B cell (primary cell): ENCODE results near the gene TENT5C. TPM values are rescaled to one million over a fixed set of nuclear protein-coding genes. Genes with fewer than 3 reads are reported as not detected.

Source experiments
- ATAC-seq: fragments of 200-7000 bp; cut with Tn5 transposase; one replicate; pipeline ENCODE4 v1.10.0; 2021; ENCODE audit warnings: low read depth, mild to moderate bottlenecking, moderate number of reproducible peaks, moderate library complexity
- CTCF ChIA-PET: fragments of 350-600 bp; sonication (Branson Sonifier 250); formaldehyde crosslinking; loops from one replicate; lab custom pipeline; 2021; ENCODE audit warnings: antibody characterized with exemption, inconsistent platforms; lab: Charles Lee
- POLR2A ChIA-PET: fragments of 350-600 bp; sonication (Branson Sonifier 250); formaldehyde crosslinking; loops from one replicate; lab custom pipeline; 2021; ENCODE audit warnings: antibody characterized with exemption; lab: Charles Lee
- DNase-seq: peaks from one replicate; pipeline ENCODE4 v3.0.0; 2013
- H2AFZ ChIP-seq: 2 replicates; pipeline ENCODE4 v1.6.1; 2012; ENCODE audit warnings: mild to moderate bottlenecking, low read depth, low read length; ENCODE audit not compliant: insufficient read depth, poor library complexity, severe bottlenecking
- H3K27ac ChIP-seq, 2 donors: 1 replicate in 1 of 2; 2 replicates in 1 of 2; pipeline ENCODE4 v1.5.1; 2012 to 2013; ENCODE audit warnings: low read length in 2 of 2, mild to moderate bottlenecking in 2 of 2, moderate library complexity in 1 of 2
- H3K27me3 ChIP-seq, 4 experiments: fragments of 200-600 bp in 1 of 4; sonication (generic) in 1 of 4; replicated peaks in 1 of 4; 1 replicate in 2 of 4; 2 replicates in 2 of 4; pipeline versions ENCODE4 v1.6.1 to v1.7.0; 2013 to 2016; ENCODE audit warnings: low read length in 3 of 4, mild to moderate bottlenecking in 2 of 4, mixed read lengths in 1 of 4, moderate library complexity in 1 of 4; ENCODE audit not compliant: insufficient read depth in 4 of 4, control insufficient read depth in 3 of 4; ENCODE audit errors: control extremely low read depth in 1 of 4
- H3K36me3 ChIP-seq, 2 experiments: replicated peaks in 1 of 2; 1 replicate in 1 of 2; 2 replicates in 1 of 2; pipeline versions ENCODE4 v1.6.1 to v1.7.1; 2013; ENCODE audit warnings: low read length in 1 of 2; ENCODE audit not compliant: insufficient read depth in 2 of 2, control insufficient read depth in 1 of 2; ENCODE audit errors: control extremely low read depth in 1 of 2, extremely low read depth in 1 of 2
- H3K4me1 ChIP-seq, 2 donors: fragments of 200-600 bp in 1 of 2; sonication (generic) in 1 of 2; 1 replicate in 1 of 2; 2 replicates in 1 of 2; pipeline versions ENCODE4 v1.5.1 to v1.6.1; 2013 to 2017; ENCODE audit warnings: low read length in 2 of 2; ENCODE audit not compliant: control insufficient read depth in 2 of 2, insufficient read depth in 2 of 2
- H3K4me2 ChIP-seq: replicated peaks from 2 replicates; pipeline ENCODE3; 2012; ENCODE audit warnings: mild to moderate bottlenecking, low read depth, low read length; ENCODE audit not compliant: poor library complexity, severe bottlenecking
- H3K4me3 ChIP-seq, 5 experiments: fragments of 200-600 bp in 1 of 5; sonication (generic) in 1 of 5; 1 replicate in 3 of 5; 2 replicates in 2 of 5; pipeline versions ENCODE4 v1.5.1 to v1.7.0; 2011 to 2016; ENCODE audit warnings: low read length in 4 of 5, mild to moderate bottlenecking in 4 of 5, low read depth in 2 of 5, control low read depth in 1 of 5, moderate library complexity in 1 of 5; ENCODE audit not compliant: insufficient read depth in 1 of 5; ENCODE audit errors: control extremely low read depth in 1 of 5, extremely low read depth in 1 of 5
- H3K79me2 ChIP-seq: fragments of 200-600 bp; sonication (generic); one replicate; pipeline ENCODE4 v1.6.0; 2016; ENCODE audit warnings: low read length; ENCODE audit not compliant: control insufficient read depth, insufficient read depth
- H3K9ac ChIP-seq: fragments of 200-600 bp; sonication (generic); 2 replicates; pipeline ENCODE4 v1.6.1; 2017; ENCODE audit warnings: mild to moderate bottlenecking, low read length, moderate library complexity
- H3K9me3 ChIP-seq, 3 donors: one replicate each; pipeline versions ENCODE4 v1.6.1 to v1.7.1; 2013; ENCODE audit warnings: low read length in 2 of 3; ENCODE audit not compliant: control insufficient read depth in 2 of 3, insufficient read depth in 1 of 3; ENCODE audit errors: control extremely low read depth in 1 of 3
- H4K20me1 ChIP-seq: 2 replicates; pipeline ENCODE4 v1.6.0; 2012; ENCODE audit warnings: mild to moderate bottlenecking, low read length; ENCODE audit not compliant: insufficient read depth, control insufficient read depth, poor library complexity, severe bottlenecking
- H3K27ac Mint-ChIP-seq: one replicate; pipeline ENCODE4 v1.8.0; 2021; ENCODE audit warnings: mixed read lengths
- H3K27me3 Mint-ChIP-seq: one replicate; pipeline ENCODE4 v1.8.0; 2021; ENCODE audit warnings: mixed read lengths
- H3K4me1 Mint-ChIP-seq: one replicate; pipeline ENCODE4 v1.8.0; 2021; ENCODE audit warnings: mixed read lengths
- H3K4me3 Mint-ChIP-seq: one replicate; pipeline ENCODE4 v1.8.0; 2021; ENCODE audit warnings: mixed read lengths
- H3K9me3 Mint-ChIP-seq: one replicate; pipeline ENCODE4 v1.8.0; 2022; ENCODE audit warnings: mixed read lengths; ENCODE audit not compliant: insufficient read depth
- EZH2 ChIP-seq: IDR thresholded peaks from 2 replicates; pipeline ENCODE4 v1.6.1; 2012; ENCODE audit warnings: borderline replicate concordance, low read depth, mild to moderate bottlenecking, moderate library complexity, low read length; ENCODE audit not compliant: insufficient read depth, poor library complexity, severe bottlenecking
- WGBS: methylation state at CpG from one replicate; pipeline ENCODE4 v1.1.5; 2013; ENCODE audit warnings: missing lambda C conversion rate; ENCODE audit not compliant: insufficient coverage; 5-methylcytosine and 5-hydroxymethylcytosine counted together
- intact Hi-C: fragments of 100-400 bp; cut with micrococcal nuclease; formaldehyde crosslinking; loops from one replicate; pipeline ENCODE4 v1.10.0; 2022
- polyA plus RNA-seq: library from polyadenylated mRNA; depleted of rRNA; stranded (reverse); fragments of >200 nt; gene quantifications from 2 replicates; pipeline ENCODE4 v1.2.3, GENCODE V29; 2012
- total RNA-seq, 2 donors: library from RNA; stranded (reverse); fragments of 120-200 nt in 1 of 2; gene quantifications; 1 replicate in 1 of 2; 2 replicates in 1 of 2; pipeline versions ENCODE4 v1.2.3 to v1.2.4, GENCODE V29; 2013 to 2022
- TF ChIP-seq, protein P1 (sequence below): fragments of 200-600 bp; IDR thresholded peaks from one replicate; pipeline ENCODE4 v1.8.0; 2022; ENCODE audit warnings: antibody characterized with exemption, mild to moderate bottlenecking

Gene TENT5C
- total and polyA plus RNA-seq, 2 donors (not counting 1 experiment from before 2014, with no cell fraction given): 65.4 to 112 TPM

GRCh38 chr1:117575586-117576225 is 30.1 kb upstream of the TENT5C start:
- H3K4me1 Mint-ChIP-seq: peaks cover 29% of the 10 kb centered on the region
- no peaks in the 10 kb centered on the region for H3K9me3 Mint-ChIP-seq
- intact Hi-C loops: no loop called here
- 92% methylated on average over 7 of the region's 8 CpGs for WGBS
- no peaks in the 10 kb centered on the region for H3K79me2 ChIP-seq
- H3K4me2 ChIP-seq: no peak overlapping the region
- TF ChIP-seq, protein P1, sequence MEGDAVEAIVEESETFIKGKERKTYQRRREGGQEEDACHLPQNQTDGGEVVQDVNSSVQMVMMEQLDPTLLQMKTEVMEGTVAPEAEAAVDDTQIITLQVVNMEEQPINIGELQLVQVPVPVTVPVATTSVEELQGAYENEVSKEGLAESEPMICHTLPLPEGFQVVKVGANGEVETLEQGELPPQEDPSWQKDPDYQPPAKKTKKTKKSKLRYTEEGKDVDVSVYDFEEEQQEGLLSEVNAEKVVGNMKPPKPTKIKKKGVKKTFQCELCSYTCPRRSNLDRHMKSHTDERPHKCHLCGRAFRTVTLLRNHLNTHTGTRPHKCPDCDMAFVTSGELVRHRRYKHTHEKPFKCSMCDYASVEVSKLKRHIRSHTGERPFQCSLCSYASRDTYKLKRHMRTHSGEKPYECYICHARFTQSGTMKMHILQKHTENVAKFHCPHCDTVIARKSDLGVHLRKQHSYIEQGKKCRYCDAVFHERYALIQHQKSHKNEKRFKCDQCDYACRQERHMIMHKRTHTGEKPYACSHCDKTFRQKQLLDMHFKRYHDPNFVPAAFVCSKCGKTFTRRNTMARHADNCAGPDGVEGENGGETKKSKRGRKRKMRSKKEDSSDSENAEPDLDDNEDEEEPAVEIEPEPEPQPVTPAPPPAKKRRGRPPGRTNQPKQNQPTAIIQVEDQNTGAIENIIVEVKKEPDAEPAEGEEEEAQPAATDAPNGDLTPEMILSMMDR: no peak
- ATAC-seq: no peak
- no peak overlapping the region for H3K27ac ChIP-seq
- no peak overlapping the region for H3K27ac Mint-ChIP-seq
- no peak overlapping the region for H3K4me3 Mint-ChIP-seq
- no peaks in the 10 kb centered on the region for H3K27me3 ChIP-seq
- POLR2A ChIA-PET: no interaction called here
- H3K9ac ChIP-seq: no peak overlapping the region
- CTCF ChIA-PET: interaction anchor here (0.8 kb wide), 1 partner anchor 178 kb away, joined by 3 read pairs; no protein-coding TSS in a partner anchor
- no peak overlapping the region for H3K4me3 ChIP-seq
- no peaks in the 10 kb centered on the region for H4K20me1 ChIP-seq
- no peaks in the 10 kb centered on the region for H3K9me3 ChIP-seq
- no peak for DNase-seq
- H3K36me3 ChIP-seq: no peaks in the 10 kb centered on the region
- peaks cover 17 to 21% of the 10 kb centered on the region in 2 donors for H3K4me1 ChIP-seq
- H3K27me3 Mint-ChIP-seq: no peaks in the 10 kb centered on the region
- H2AFZ ChIP-seq: no peak overlapping the region

DNA sequence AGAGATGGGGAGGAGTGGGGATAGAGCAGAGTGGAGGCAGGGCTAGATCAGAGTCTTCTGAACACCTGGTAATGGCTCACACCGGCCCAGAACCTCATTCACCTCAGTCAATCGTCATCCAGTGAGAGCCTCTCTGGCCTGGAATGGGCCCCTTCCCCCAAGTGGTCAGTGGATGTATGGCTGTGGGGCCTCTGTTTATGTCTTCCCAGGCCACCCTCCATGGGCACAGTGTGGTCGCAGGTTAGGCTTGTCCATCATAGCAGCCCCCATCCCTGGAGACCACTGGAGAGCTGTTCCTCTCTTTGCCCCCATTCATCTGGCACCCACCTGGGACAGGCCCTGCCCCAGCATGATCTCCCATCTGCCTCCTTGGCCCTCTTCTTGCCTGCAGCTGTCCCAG is 29.6 kb upstream of the TENT5C start:
- ATAC-seq: no peak

More for the DNA sequence above, 29.6 kb upstream of the TENT5C start:
- H3K4me2 ChIP-seq: no peak overlapping the region
- no peaks in the 10 kb centered on the region for H3K27me3 Mint-ChIP-seq
- no peaks in the 10 kb centered on the region for H3K36me3 ChIP-seq
- POLR2A ChIA-PET: no interaction called here
- peaks cover 24% of the 10 kb centered on the region for H3K4me1 Mint-ChIP-seq
- H3K9me3 Mint-ChIP-seq: no peaks in the 10 kb centered on the region
- CTCF ChIA-PET: no interaction called here
- DNase-seq: no peak
- 94% methylated on average over 1 of the region's 3 CpGs for WGBS
- no peak for TF ChIP-seq EZH2
- TF ChIP-seq, protein P1: no peak
- no peak overlapping the region for H3K4me3 Mint-ChIP-seq
- no peaks in the 10 kb centered on the region for H4K20me1 ChIP-seq
- H3K27me3 ChIP-seq: no peaks in the 10 kb centered on the region
- H3K4me1 ChIP-seq: peaks cover 17 to 21% of the 10 kb centered on the region in 2 donors
- no peak overlapping the region for H3K4me3 ChIP-seq
- no peak overlapping the region for H3K9ac ChIP-seq
- intact Hi-C loops: no loop called here
- no peaks in the 10 kb centered on the region for H3K9me3 ChIP-seq
- H3K27ac Mint-ChIP-seq: no peak overlapping the region
- no peaks in the 10 kb centered on the region for H3K79me2 ChIP-seq
- H3K27ac ChIP-seq: no peak overlapping the region
- no peak overlapping the region for H2AFZ ChIP-seq
